Measurements from ENCODE around the gene EEFSEC.

- TF ChIP-seq POLR2A (IDR thresholded peaks at IDR 0.05; ENCODE audit: low read depth, low read length) (no peak), TAF1 (IDR thresholded peaks at IDR 0.05; ENCODE audit: borderline replicate concordance, low read depth, low read length) (no peak), POLR2AphosphoS5 (IDR thresholded peaks at IDR 0.05; ENCODE audit: low read depth, low read length) (no peak)
Measured at GRCh38 chr3:128410669-128411573, 257.6 kb downstream of the EEFSEC start.

Measured in GM12892 (cell line).